Neural cell (in vitro differentiated cells): Measurements from ENCODE around the gene NPFFR1. TPM values are rescaled to one million over a fixed set of nuclear protein-coding genes. Genes with fewer than 3 reads are reported as not detected.

Experiments
- H2AFZ ChIP-seq: fragments of 200-600, 300-800 bp; sonication (generic), shearing (Covaris generic); 2 replicates; pipeline ENCODE4 v1.6.0; 2014; ENCODE audit warnings: low read depth, mild to moderate bottlenecking, antibody characterized with exemption, low read length, moderate library complexity
- H3F3A ChIP-seq: fragments of 200-600 bp; shearing (Covaris generic); 2 replicates; pipeline ENCODE4 v1.6.1; 2016; ENCODE audit warnings: mild to moderate bottlenecking, moderate library complexity, mixed read lengths, antibody characterized with exemption, low read length; ENCODE audit not compliant: insufficient read depth, poor library complexity, severe bottlenecking
- H3K27ac ChIP-seq: fragments of 200-600, 300-800 bp; sonication (generic), shearing (Covaris generic); 2 replicates; pipeline ENCODE4 v1.5.1; 2014; ENCODE audit warnings: mild to moderate bottlenecking, low read length, moderate library complexity
- H3K27me3 ChIP-seq: fragments of 300-800, 200-600 bp; sonication (generic), shearing (Covaris generic); 2 replicates; pipeline ENCODE4 v1.6.0; 2014; ENCODE audit warnings: mild to moderate bottlenecking, low read depth, low read length, moderate library complexity; ENCODE audit not compliant: insufficient read depth
- H3K36me3 ChIP-seq: fragments of 300-800, 200-600 bp; sonication (generic), shearing (Covaris generic); 2 replicates; pipeline ENCODE4 v1.5.1; 2014; ENCODE audit warnings: mild to moderate bottlenecking, antibody characterized with exemption, low read length, moderate library complexity; ENCODE audit not compliant: insufficient read depth
- H3K4me2 ChIP-seq: fragments of 300-800, 200-600 bp; sonication (generic), shearing (Covaris generic); 2 replicates; pipeline ENCODE4 v1.6.0; 2014; ENCODE audit warnings: mild to moderate bottlenecking, low read length
- H3K4me3 ChIP-seq: fragments of 300-800, 200-600 bp; sonication (generic), shearing (Covaris generic); 2 replicates; pipeline ENCODE4 v1.5.1; 2014; ENCODE audit warnings: mild to moderate bottlenecking, low read length, moderate library complexity
- H3K79me2 ChIP-seq: fragments of 200-600 bp; shearing (Covaris generic); replicated peaks from 2 replicates; pipeline ENCODE4 v1.6.0; 2014; ENCODE audit warnings: mild to moderate bottlenecking, low read length, moderate library complexity; ENCODE audit not compliant: insufficient read depth
- H3K9ac ChIP-seq: fragments of 300-800, 200-600 bp; sonication (generic), shearing (Covaris generic); 2 replicates; pipeline ENCODE4 v1.6.1; 2016; ENCODE audit warnings: mild to moderate bottlenecking, low read length, mixed read lengths
- H3K9me2 ChIP-seq: fragments of 200-600 bp; shearing (Covaris generic); 2 replicates; pipeline ENCODE4 v1.6.1; 2016; ENCODE audit warnings: mild to moderate bottlenecking, low read length, mixed read lengths; ENCODE audit not compliant: insufficient read depth
- H3K9me3 ChIP-seq: fragments of 200-600, 300-800 bp; sonication (generic), shearing (Covaris generic); 2 replicates; pipeline ENCODE4 v1.6.1; 2016; ENCODE audit warnings: mild to moderate bottlenecking, mixed run types, low read length, moderate library complexity, mixed read lengths
- H4K20me1 ChIP-seq: fragments of 200-600 bp; shearing (Covaris generic); 2 replicates; pipeline ENCODE4 v1.6.1; 2016; ENCODE audit warnings: mild to moderate bottlenecking, mixed run types; ENCODE audit not compliant: insufficient read depth
- EP300 ChIP-seq: fragments of 450-650 bp; conservative IDR thresholded peaks from 2 replicates; pipeline ENCODE4 v1.6.1; 2014; ENCODE audit warnings: antibody characterized with exemption, mild to moderate bottlenecking, moderate library complexity; ENCODE audit not compliant: poor library complexity, severe bottlenecking
- EZH2 ChIP-seq: fragments of 200-600, 300-800 bp; shearing (Covaris generic), sonication (generic); IDR thresholded peaks from 2 replicates; pipeline ENCODE4 v1.6.1; 2014; ENCODE audit warnings: antibody characterized with exemption, low read length, borderline replicate concordance, mild to moderate bottlenecking; ENCODE audit not compliant: insufficient read depth, poor library complexity, severe bottlenecking
- MXI1 ChIP-seq: fragments of 450-650 bp; conservative IDR thresholded peaks from 2 replicates; pipeline ENCODE4 v1.6.1; 2014; ENCODE audit warnings: antibody characterized with exemption, mild to moderate bottlenecking; ENCODE audit not compliant: poor library complexity, severe bottlenecking
- POLR2AphosphoS5 ChIP-seq: IDR thresholded peaks from 2 replicates; pipeline ENCODE4 v1.6.1; 2012
- RAD21 ChIP-seq: fragments of 450-650 bp; conservative IDR thresholded peaks from 2 replicates; pipeline ENCODE4 v1.6.1; 2014; ENCODE audit warnings: antibody characterized with exemption, mild to moderate bottlenecking, moderate library complexity
- SMC3 ChIP-seq: fragments of 450-650 bp; conservative IDR thresholded peaks from 2 replicates; pipeline ENCODE4 v1.6.1; 2014; ENCODE audit warnings: antibody characterized with exemption, mild to moderate bottlenecking, moderate library complexity; ENCODE audit not compliant: poor library complexity
- TAF1 ChIP-seq: IDR thresholded peaks from 2 replicates; pipeline ENCODE4 v1.6.1; 2012; ENCODE audit warnings: low read depth
- polyA plus RNA-seq: library from polyadenylated mRNA; depleted of rRNA; stranded (reverse); fragments of >200 nt; gene quantifications from 2 replicates; pipeline ENCODE4 v1.2.3, GENCODE V29; 2014
- TF ChIP-seq, protein P1 (sequence below): fragments of 450-650 bp; IDR thresholded peaks from 2 replicates; pipeline ENCODE4 v1.5.1; 2014; ENCODE audit warnings: antibody characterized with exemption, mild to moderate bottlenecking, moderate library complexity; ENCODE audit not compliant: poor library complexity, severe bottlenecking
- TF ChIP-seq, protein P2 (sequence below): IDR thresholded peaks from 2 replicates; pipeline ENCODE4 v1.6.1; 2012; ENCODE audit warnings: borderline replicate concordance

Gene NPFFR1
- polyA plus RNA-seq, 1 donor from 2014 or later: 0.07 TPM

DNA sequence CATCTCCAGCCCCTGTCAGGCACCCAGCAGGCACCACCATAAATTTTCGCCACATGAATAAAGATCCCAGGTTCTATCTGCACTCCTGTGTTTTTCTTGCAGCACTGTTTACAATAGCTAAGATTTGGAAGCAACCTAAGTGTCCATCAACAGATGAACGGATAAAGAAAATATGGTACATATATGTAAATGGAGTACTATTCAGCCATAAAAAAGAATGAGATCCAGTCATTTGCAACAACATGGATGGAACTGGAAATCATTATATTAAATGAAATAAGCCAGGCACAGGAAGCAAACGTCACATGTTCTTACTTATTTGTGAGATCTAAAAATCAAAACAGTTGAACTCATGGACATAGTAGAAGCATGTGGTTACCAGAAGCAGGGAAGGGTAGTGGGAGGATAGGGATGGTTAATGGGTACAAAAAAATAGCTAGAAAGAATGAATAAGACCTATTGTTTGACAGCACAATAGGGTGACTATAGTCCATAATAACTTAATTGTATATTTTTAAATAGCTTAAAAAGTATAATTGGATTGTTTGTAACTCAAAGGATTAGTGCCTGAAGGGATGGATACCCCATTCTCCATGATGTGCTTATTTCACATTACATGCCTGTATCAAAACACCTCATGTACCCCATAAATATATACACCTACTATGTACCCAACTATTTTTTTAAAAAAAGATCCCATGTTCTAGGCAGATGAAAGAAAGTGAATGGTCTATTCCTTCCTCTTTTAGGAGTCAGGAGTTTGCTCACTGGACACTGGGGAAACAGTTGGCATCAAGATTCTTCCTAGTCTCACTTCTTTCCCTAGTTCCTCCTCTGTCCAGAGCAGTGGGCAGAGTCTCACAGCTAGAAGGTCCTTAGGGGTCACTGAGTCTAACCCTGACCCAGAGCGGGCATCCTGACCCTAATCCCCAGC is 1.0 kb upstream of the NPFFR1 start:
- H3K9ac ChIP-seq: no peak overlapping the region
- no peak overlapping the region for H2AFZ ChIP-seq
- H3K36me3 ChIP-seq: no peaks in the 10 kb centered on the region
- no peak for TF ChIP-seq EP300
- TF ChIP-seq SMC3: no peak
- no peak for TF ChIP-seq EZH2
- no peak for TF ChIP-seq TAF1
- TF ChIP-seq, protein P1, sequence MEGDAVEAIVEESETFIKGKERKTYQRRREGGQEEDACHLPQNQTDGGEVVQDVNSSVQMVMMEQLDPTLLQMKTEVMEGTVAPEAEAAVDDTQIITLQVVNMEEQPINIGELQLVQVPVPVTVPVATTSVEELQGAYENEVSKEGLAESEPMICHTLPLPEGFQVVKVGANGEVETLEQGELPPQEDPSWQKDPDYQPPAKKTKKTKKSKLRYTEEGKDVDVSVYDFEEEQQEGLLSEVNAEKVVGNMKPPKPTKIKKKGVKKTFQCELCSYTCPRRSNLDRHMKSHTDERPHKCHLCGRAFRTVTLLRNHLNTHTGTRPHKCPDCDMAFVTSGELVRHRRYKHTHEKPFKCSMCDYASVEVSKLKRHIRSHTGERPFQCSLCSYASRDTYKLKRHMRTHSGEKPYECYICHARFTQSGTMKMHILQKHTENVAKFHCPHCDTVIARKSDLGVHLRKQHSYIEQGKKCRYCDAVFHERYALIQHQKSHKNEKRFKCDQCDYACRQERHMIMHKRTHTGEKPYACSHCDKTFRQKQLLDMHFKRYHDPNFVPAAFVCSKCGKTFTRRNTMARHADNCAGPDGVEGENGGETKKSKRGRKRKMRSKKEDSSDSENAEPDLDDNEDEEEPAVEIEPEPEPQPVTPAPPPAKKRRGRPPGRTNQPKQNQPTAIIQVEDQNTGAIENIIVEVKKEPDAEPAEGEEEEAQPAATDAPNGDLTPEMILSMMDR: no peak
- no peak for TF ChIP-seq MXI1
- TF ChIP-seq POLR2AphosphoS5: no peak
- TF ChIP-seq RAD21: no peak
- TF ChIP-seq, protein P2, sequence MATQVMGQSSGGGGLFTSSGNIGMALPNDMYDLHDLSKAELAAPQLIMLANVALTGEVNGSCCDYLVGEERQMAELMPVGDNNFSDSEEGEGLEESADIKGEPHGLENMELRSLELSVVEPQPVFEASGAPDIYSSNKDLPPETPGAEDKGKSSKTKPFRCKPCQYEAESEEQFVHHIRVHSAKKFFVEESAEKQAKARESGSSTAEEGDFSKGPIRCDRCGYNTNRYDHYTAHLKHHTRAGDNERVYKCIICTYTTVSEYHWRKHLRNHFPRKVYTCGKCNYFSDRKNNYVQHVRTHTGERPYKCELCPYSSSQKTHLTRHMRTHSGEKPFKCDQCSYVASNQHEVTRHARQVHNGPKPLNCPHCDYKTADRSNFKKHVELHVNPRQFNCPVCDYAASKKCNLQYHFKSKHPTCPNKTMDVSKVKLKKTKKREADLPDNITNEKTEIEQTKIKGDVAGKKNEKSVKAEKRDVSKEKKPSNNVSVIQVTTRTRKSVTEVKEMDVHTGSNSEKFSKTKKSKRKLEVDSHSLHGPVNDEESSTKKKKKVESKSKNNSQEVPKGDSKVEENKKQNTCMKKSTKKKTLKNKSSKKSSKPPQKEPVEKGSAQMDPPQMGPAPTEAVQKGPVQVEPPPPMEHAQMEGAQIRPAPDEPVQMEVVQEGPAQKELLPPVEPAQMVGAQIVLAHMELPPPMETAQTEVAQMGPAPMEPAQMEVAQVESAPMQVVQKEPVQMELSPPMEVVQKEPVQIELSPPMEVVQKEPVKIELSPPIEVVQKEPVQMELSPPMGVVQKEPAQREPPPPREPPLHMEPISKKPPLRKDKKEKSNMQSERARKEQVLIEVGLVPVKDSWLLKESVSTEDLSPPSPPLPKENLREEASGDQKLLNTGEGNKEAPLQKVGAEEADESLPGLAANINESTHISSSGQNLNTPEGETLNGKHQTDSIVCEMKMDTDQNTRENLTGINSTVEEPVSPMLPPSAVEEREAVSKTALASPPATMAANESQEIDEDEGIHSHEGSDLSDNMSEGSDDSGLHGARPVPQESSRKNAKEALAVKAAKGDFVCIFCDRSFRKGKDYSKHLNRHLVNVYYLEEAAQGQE: no peak
- no peaks in the 10 kb centered on the region for H3K9me3 ChIP-seq
- no peak overlapping the region for H3K4me3 ChIP-seq
- no peaks in the 10 kb centered on the region for H3K9me2 ChIP-seq
- no peaks in the 10 kb centered on the region for H3K79me2 ChIP-seq
- no peak overlapping the region for H3K4me2 ChIP-seq
- peaks cover 24% of the 10 kb centered on the region for H3K27me3 ChIP-seq
- no peaks in the 10 kb centered on the region for H4K20me1 ChIP-seq
- no peak overlapping the region for H3K27ac ChIP-seq
- no peaks in the 10 kb centered on the region for H3F3A ChIP-seq

DNA sequence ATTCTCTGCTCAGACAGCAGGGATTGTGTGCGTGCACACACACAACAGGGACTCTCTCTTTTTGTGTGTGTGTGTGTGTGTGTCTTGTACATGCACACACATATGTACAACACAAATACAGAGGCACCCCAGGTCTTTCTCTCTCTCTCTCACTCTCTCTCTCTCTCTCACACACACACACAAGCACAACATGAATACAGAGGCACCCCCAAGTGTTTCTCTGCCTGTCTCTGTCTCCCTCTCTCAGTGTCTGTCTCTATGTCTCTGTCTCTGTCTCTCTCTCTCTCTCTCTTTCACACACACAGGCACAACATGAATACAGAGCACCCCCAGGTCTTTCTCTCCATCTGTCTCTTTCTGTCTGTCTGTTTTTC is 746 bp downstream of the NPFFR1 start:
- Histone ChIP-seq H3K79me2 (no peaks in the 10 kb centered on the region), H4K20me1 (no peaks in the 10 kb centered on the region), H3K4me3 (no peak overlapping the region), H3K9ac (no peak overlapping the region), H3K27me3 (peaks cover 24% of the 10 kb centered on the region), H3K9me2 (no peaks in the 10 kb centered on the region), H3K9me3 (no peaks in the 10 kb centered on the region), H3K36me3 (no peaks in the 10 kb centered on the region), H3K27ac (no peak overlapping the region), H3F3A (no peaks in the 10 kb centered on the region), H3K4me2 (no peak overlapping the region), H2AFZ (no peak overlapping the region)
- TF ChIP-seq SMC3 (no peak), TAF1 (no peak), EZH2 (no peak), EP300 (no peak), RAD21 (no peak), MXI1 (no peak), POLR2AphosphoS5 (no peak)
- TF ChIP-seq, protein P2: no peak
- TF ChIP-seq, protein P1: no peak
